ENCODE results near the gene CCHCR1.

DNA sequence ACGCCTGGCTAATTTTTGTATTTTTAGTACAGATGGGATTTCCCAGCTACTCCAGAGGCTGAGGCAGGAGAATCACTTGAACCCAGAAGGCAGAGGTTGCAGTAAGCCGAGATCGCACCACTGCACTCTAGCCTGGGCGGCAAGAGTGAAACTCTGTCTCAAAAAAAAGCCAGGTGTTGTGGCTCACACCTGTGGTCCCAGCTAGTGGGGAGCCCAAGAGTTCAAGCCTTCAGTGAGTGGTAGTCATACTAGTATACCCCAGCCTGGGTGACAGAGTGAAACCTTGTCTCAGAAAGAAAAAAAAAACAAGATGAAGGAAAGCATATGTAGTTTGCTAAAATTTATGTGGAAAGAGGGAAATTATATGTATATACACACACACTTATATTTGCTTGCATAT is 32.9 kb upstream of the CCHCR1 start:
- TF ChIP-seq, protein P1, sequence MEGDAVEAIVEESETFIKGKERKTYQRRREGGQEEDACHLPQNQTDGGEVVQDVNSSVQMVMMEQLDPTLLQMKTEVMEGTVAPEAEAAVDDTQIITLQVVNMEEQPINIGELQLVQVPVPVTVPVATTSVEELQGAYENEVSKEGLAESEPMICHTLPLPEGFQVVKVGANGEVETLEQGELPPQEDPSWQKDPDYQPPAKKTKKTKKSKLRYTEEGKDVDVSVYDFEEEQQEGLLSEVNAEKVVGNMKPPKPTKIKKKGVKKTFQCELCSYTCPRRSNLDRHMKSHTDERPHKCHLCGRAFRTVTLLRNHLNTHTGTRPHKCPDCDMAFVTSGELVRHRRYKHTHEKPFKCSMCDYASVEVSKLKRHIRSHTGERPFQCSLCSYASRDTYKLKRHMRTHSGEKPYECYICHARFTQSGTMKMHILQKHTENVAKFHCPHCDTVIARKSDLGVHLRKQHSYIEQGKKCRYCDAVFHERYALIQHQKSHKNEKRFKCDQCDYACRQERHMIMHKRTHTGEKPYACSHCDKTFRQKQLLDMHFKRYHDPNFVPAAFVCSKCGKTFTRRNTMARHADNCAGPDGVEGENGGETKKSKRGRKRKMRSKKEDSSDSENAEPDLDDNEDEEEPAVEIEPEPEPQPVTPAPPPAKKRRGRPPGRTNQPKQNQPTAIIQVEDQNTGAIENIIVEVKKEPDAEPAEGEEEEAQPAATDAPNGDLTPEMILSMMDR (IDR thresholded peaks at IDR 0.05; ENCODE audit: low read depth, low read length) = no peak
- no peak for TF ChIP-seq EZH2phosphoT487 (IDR thresholded peaks at IDR 0.05; ENCODE audit: low read depth)

Measured in OCI-LY3 (cell line).